GM19372 (cell line): Measurements from ENCODE around the gene KRTAP5-7.
"Not testable (repeated sequence)": the region's sequence is repeated elsewhere in the genome, so short reads cannot be mapped to it uniquely, and the experiment has no call there.

Experiments used
- ATAC-seq: cut with Tn5 transposase; IDR thresholded peaks from one replicate; pipeline ENCODE4 v1.9.1; 2021; ENCODE audit warnings: mild to moderate bottlenecking, low read depth, moderate library complexity; ENCODE audit not compliant: unreplicated experiment

KRTAP5-7 gene

GRCh38 chr11:71556018-71556417, 29.0 kb downstream of the KRTAP5-7 start:
- no peak for ATAC-seq

- ATAC-seq = no peak
Observed at GRCh38 chr11:71557257-71557656, 30.2 kb downstream of the KRTAP5-7 start.

- no peak for ATAC-seq
Observed at GRCh38 chr11:71558996-71559395, 31.9 kb downstream of the KRTAP5-7 start.

GRCh38 chr11:71562120-71562519, 35.1 kb downstream of the KRTAP5-7 start:
- no peak for ATAC-seq

GRCh38 chr11:71563406-71563805, 36.3 kb downstream of the KRTAP5-7 start:
- no peak for ATAC-seq

- ATAC-seq = no peak
Observed at GRCh38 chr11:71564430-71564829, 37.4 kb downstream of the KRTAP5-7 start.

- no peak for ATAC-seq
Observed at GRCh38 chr11:71565263-71565662, 38.2 kb downstream of the KRTAP5-7 start, which contains the start of gene KRTAP5-10. KRTAP5-10 (plus strand) TSS chr11:71565563; CDS start chr11:71565588, 25 bp downstream.

- ATAC-seq = no peak
Observed at GRCh38 chr11:71566081-71566620, 39.1 kb downstream of the KRTAP5-7 start.

- not testable (repeated sequence) for ATAC-seq
Observed at GRCh38 chr11:71566626-71567599, 39.8 kb downstream of the KRTAP5-7 start.

- not testable (repeated sequence) for ATAC-seq
Observed at GRCh38 chr11:71567633-71568032, 40.6 kb downstream of the KRTAP5-7 start.

- no peak for ATAC-seq
Observed at GRCh38 chr11:71568704-71569349, 41.8 kb downstream of the KRTAP5-7 start.

- ATAC-seq = not testable (repeated sequence)
Observed at GRCh38 chr11:71571101-71571850, 44.2 kb downstream of the KRTAP5-7 start.

- ATAC-seq = no peak
Observed at GRCh38 chr11:71572811-71573210, 45.7 kb downstream of the KRTAP5-7 start.

- no peak for ATAC-seq
Observed at GRCh38 chr11:71574418-71574817, 47.4 kb downstream of the KRTAP5-7 start.

- ATAC-seq = no peak
Observed at GRCh38 chr11:71575723-71576424, 48.8 kb downstream of the KRTAP5-7 start.

- ATAC-seq = not testable (repeated sequence)
Observed at GRCh38 chr11:71576688-71577465, 49.8 kb downstream of the KRTAP5-7 start.

- no peak for ATAC-seq
Observed at GRCh38 chr11:71577469-71578004, 50.5 kb downstream of the KRTAP5-7 start.
